Measurements from ENCODE around the gene STMN1.

The STMN1 gene

DNA sequence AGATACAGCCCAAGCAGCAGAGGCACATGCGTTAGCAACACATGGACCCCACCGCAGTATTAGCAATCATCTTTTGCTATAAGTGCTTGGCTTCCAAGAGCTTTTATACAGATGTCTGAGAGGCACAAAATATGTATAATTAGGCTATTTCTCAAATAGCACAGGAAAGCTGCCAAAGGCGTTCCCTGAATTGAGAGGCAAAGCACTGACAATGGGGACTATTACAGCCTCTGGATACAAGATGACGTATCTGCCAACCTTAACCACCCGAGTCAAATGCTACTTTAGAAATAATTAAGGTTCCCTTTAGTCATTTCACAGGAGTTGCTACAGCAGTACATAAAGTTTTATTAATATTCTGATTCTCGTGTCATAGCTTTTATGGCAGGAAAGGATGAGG is 6.4 kb downstream of the STMN1 start:
- H3K27me3 ChIP-seq (ENCODE audit: control insufficient read depth, insufficient read depth, low read length) = no peaks in the 10 kb centered on the region
- H3K4me1 ChIP-seq (ENCODE audit: control insufficient read depth, insufficient read depth, low read length) = peaks cover 4% of the 10 kb centered on the region
- no peak overlapping the region for H3K27ac ChIP-seq (ENCODE audit: low read depth, low read length)
- no peak overlapping the region for H3K4me3 ChIP-seq (ENCODE audit: low read length)
- H3K36me3 ChIP-seq (ENCODE audit: control insufficient read depth, insufficient read depth, low read length) = peaks cover 10% of the 10 kb centered on the region
- H3K9ac ChIP-seq (ENCODE audit: low read length) = no peak overlapping the region

DNA sequence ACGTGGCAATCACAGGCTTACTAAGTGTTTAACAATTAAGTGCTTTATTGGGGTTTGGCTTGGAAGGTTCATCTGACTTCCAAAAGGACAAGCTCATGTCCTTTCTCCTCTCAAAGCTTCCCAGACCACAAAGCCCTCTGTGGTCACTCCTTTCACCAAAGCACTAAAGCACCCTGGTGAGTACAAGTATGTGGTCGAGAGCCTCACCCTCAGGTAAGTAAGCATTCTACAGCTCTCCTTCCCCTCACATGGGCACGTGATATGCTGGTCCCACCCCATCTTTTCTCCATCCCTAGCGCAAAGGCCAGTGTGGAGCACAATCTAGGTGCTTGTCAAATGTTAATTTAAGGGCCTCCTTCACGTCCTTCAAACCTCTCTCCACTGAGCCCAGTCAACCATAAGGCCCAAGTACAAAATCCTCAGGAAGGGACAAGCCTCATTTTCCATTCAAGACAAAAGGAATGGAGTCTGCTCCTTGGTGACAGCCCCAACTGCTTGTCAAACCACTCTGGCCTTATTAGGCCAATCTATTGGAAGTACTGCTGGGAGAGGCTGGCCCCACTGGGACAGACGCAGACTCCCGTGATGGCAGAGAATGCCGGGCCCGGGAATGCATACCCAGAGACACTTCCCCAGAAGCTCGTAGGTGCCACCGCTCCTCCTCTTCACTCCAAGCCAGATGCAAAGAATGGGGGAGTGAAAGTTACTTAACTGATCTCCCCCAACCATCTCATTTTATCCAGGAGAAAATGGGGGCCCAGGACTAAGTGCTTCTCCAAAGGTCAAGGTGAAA is 7.8 kb downstream of the STMN1 start:
- Histone ChIP-seq H3K9ac (ENCODE audit: low read length) (no peak overlapping the region), H3K27me3 (ENCODE audit: control insufficient read depth, insufficient read depth, low read length) (no peaks in the 10 kb centered on the region), H3K36me3 (ENCODE audit: control insufficient read depth, insufficient read depth, low read length) (peaks cover 10% of the 10 kb centered on the region), H3K4me3 (ENCODE audit: low read length) (no peak overlapping the region), H3K27ac (ENCODE audit: low read depth, low read length) (no peak overlapping the region), H3K4me1 (ENCODE audit: control insufficient read depth, insufficient read depth, low read length) (no peaks in the 10 kb centered on the region)

DNA sequence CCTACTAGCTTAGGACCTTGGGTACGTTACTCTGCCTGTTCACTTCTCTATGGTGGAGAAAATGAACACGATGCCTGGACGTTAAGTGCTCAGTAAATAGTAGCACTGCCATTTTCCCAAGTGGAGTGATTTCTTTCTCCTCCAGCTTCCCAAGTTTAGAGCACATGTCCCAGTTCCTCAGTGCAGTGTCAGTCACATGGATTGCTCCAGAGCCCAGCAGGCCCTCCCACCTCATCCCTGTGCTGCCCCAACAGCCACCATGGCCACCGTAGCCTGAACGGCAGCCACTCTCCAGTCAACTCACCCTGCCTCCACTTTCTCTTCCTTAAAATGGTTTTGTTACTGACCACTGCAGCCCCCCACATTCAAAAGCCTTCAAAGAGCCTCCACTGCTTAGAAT is 8.5 kb downstream of the STMN1 start:
- H3K27me3 ChIP-seq (ENCODE audit: control insufficient read depth, insufficient read depth, low read length) = no peaks in the 10 kb centered on the region
- peaks cover 10% of the 10 kb centered on the region for H3K36me3 ChIP-seq (ENCODE audit: control insufficient read depth, insufficient read depth, low read length)
- no peak overlapping the region for H3K4me3 ChIP-seq (ENCODE audit: low read length)
- H3K9ac ChIP-seq (ENCODE audit: low read length) = no peak overlapping the region
- peaks cover under 1% of the 10 kb centered on the region for H3K4me1 ChIP-seq (ENCODE audit: control insufficient read depth, insufficient read depth, low read length)
- no peak overlapping the region for H3K27ac ChIP-seq (ENCODE audit: low read depth, low read length)

DNA sequence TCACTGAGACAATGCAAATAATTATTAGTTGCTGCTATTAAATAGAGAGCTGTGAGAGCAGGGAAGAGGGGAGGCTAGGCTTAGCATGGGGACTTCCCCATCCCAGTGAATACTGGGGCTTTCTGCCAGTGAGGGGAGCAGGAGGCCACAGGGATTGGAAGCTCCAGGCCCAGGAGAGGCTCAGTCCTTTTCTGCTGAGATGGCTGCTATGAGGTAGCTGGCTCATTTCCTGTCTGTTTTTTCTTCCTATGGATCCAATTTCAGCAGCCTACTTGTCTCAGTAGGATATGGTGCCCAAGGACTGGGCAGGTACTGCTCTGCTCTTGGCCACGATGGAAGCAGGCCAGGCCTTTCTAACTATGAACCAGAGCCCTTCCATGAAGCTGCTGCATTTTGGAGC is 10.0 kb downstream of the STMN1 start:
- no peak overlapping the region for H3K27ac ChIP-seq (ENCODE audit: low read depth, low read length)
- H3K4me1 ChIP-seq (ENCODE audit: control insufficient read depth, insufficient read depth, low read length) = peaks cover 5% of the 10 kb centered on the region
- H3K9ac ChIP-seq (ENCODE audit: low read length) = no peak overlapping the region
- no peak overlapping the region for H3K4me3 ChIP-seq (ENCODE audit: low read length)
- H3K27me3 ChIP-seq (ENCODE audit: control insufficient read depth, insufficient read depth, low read length) = no peaks in the 10 kb centered on the region
- H3K36me3 ChIP-seq (ENCODE audit: control insufficient read depth, insufficient read depth, low read length) = peaks cover 8% of the 10 kb centered on the region

DNA sequence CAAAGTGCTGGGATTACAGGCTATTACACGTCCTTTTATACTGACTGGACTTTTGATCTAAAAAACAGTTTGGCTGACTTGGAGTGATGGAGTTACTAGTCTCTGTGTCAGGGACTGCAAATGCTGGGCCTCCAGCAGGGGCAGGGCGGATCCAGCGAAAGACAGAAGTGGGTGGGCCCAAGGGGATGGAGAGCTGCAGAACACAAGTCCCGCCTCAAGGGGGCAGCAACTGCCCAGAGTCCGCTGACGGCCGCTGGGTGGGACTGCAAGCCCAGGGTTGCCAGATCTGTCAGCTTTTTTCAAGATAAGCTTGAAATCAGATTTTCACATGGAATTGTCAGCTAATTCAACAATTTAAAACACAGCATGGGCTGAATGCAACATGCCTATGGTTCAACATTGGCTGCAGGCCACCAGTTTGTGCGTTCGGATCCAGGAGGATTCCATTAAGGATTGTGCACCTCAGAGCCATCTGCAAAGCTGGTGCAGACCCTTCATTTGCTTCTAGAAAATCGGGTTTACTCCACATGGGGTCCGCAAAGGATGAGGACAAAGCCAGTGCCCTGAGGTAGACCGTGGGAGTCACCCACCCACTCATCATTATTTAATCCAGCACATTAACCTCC is 10.7 kb downstream of the STMN1 start:
- Histone ChIP-seq H3K27me3 (ENCODE audit: control insufficient read depth, insufficient read depth, low read length) (no peaks in the 10 kb centered on the region), H3K4me3 (ENCODE audit: low read length) (no peak overlapping the region), H3K36me3 (ENCODE audit: control insufficient read depth, insufficient read depth, low read length) (peaks cover 8% of the 10 kb centered on the region), H3K9ac (ENCODE audit: low read length) (no peak overlapping the region), H3K27ac (ENCODE audit: low read depth, low read length) (no peak overlapping the region), H3K4me1 (ENCODE audit: control insufficient read depth, insufficient read depth, low read length) (peaks cover 5% of the 10 kb centered on the region)

DNA sequence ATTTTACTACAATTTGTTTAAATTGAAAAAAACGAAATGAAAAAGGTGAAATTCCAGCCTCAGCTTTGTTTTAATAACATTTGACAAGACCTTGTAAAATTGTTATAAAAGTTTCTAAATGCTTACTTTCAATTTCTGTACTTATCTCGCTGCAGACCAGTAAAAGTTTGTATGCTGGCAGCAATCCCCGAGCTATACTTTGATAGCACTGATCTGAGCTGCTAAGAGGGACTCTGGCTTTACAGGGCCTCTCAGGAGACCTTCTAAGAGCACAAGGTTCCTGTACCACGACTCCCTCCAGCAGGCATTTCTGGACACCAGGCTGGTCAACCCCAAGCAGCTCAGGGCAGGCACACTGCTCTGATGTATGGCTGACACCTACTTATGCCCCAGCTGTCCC is 13.1 kb downstream of the STMN1 start:
- H3K4me3 ChIP-seq (ENCODE audit: low read length) = no peak overlapping the region
- H3K4me1 ChIP-seq (ENCODE audit: control insufficient read depth, insufficient read depth, low read length) = peaks cover 5% of the 10 kb centered on the region
- H3K36me3 ChIP-seq (ENCODE audit: control insufficient read depth, insufficient read depth, low read length) = peaks cover under 1% of the 10 kb centered on the region
- H3K27ac ChIP-seq (ENCODE audit: low read depth, low read length) = no peak overlapping the region
- no peak overlapping the region for H3K9ac ChIP-seq (ENCODE audit: low read length)
- H3K27me3 ChIP-seq (ENCODE audit: control insufficient read depth, insufficient read depth, low read length) = no peaks in the 10 kb centered on the region

DNA sequence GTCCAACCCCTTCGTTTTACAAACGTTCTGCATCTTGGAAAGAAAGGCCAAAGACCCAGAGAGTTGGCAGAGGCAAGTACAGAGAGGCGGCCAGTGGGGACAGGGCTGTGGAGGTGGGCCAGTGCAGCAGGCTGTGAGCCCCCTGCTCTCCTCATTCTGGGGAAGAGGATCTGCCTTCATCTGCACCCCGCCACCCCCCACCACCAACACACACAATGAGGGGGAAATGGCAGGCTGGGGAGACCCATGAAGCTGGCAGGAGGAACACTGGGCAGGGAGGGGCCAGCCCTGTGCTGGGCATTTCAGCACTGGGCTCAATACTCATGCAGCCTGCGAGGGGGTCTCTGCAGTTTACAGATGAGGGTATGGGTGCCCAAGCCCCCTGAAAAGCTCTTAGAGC is 14.6 kb downstream of the STMN1 start:
- Histone ChIP-seq H3K27me3 (ENCODE audit: control insufficient read depth, insufficient read depth, low read length) (no peaks in the 10 kb centered on the region), H3K27ac (ENCODE audit: low read depth, low read length) (no peak overlapping the region), H3K9ac (ENCODE audit: low read length) (no peak overlapping the region), H3K4me1 (ENCODE audit: control insufficient read depth, insufficient read depth, low read length) (peaks cover 5% of the 10 kb centered on the region), H3K36me3 (ENCODE audit: control insufficient read depth, insufficient read depth, low read length) (no peaks in the 10 kb centered on the region), H3K4me3 (ENCODE audit: low read length) (no peak overlapping the region)

DNA sequence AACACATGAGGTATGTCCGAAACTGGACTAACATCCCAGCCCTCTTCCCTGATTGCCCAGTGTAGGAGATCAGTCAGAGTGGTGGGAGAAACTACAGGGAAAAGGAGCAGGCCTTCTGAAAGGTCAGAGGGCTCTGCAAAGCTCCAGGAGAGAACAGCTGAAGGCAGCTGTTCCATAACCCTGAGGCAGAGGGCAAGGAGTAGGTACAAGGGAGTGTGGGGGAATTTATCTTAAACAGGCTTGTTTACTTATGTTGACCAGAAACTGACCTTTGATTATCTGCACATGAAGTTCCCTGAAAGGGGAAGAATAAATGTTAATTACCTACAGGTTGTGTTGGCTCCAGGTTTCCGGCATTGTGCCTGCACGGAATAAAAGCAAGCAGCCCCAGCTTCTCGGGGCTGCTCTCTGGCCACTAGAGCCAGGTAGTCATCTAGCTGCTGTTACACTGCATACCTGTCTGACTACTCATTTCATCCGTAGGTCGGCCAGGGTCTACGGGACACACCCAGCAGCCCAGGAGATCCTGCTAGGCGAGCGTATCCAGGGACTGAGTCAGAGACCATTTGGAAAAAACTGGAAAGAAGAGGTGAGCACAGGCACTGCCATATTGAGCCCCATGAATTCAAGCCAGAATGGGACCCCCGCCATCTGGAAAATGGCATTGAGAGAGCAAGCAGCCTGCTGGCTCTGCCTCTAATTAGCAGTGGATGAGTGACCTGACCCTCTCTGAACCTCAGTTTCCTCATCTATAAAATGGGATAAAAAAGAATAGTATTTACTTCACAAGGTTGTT is 15.8 kb downstream of the STMN1 start:
- no peak overlapping the region for H3K4me3 ChIP-seq (ENCODE audit: low read length)
- no peaks in the 10 kb centered on the region for H3K27me3 ChIP-seq (ENCODE audit: control insufficient read depth, insufficient read depth, low read length)
- H3K4me1 ChIP-seq (ENCODE audit: control insufficient read depth, insufficient read depth, low read length) = peaks cover 5% of the 10 kb centered on the region
- H3K9ac ChIP-seq (ENCODE audit: low read length) = no peak overlapping the region
- H3K27ac ChIP-seq (ENCODE audit: low read depth, low read length) = no peak overlapping the region
- no peaks in the 10 kb centered on the region for H3K36me3 ChIP-seq (ENCODE audit: control insufficient read depth, insufficient read depth, low read length)

DNA sequence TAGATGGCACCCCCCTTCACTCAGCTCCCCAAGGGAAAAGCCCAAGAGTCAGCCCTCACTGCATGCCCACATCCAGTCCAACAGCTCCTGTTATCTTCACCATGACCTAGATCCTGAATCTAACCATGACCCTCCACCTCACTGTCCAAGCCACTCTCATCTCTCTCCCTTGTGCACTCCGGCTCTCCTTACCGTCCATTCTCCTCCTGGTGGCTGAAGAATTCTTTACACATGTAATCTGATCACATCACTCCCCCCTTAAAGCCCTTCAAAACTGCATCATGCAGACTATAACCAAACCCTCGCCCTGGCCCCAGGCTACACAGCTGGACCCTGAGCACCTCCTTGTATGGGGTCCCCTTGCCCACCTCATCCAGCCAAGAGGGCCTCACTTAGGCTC is 16.7 kb downstream of the STMN1 start:
- no peaks in the 10 kb centered on the region for H3K36me3 ChIP-seq (ENCODE audit: control insufficient read depth, insufficient read depth, low read length)
- no peaks in the 10 kb centered on the region for H3K27me3 ChIP-seq (ENCODE audit: control insufficient read depth, insufficient read depth, low read length)
- no peak overlapping the region for H3K4me3 ChIP-seq (ENCODE audit: low read length)
- peaks cover 5% of the 10 kb centered on the region for H3K4me1 ChIP-seq (ENCODE audit: control insufficient read depth, insufficient read depth, low read length)
- no peak overlapping the region for H3K9ac ChIP-seq (ENCODE audit: low read length)
- H3K27ac ChIP-seq (ENCODE audit: low read depth, low read length) = no peak overlapping the region

DNA sequence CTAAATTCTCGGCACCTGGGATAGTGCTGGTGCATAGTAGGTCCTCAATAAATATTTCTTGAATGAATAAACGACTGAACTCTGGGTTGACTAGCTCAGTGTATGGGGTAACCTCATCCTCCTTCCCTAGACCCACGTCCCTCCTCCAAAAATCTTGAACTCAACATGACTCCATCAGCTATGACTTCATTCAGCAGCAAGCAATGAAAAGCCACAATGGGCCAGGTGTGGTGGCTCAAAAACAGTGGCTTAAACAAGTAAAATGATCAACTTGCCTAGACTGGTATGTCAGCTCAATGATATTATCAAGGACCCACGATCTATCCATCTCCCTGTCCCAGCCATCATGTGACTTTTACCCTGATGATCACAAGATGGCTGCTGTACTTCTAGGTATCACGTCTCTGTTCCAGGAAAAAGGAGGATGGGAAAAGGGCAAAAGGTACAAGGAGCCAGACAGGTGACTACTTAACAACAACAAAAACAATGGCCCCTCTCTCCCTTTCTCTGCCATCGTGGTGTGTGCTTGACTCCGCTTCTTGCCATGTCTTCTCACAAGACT is 17.7 kb downstream of the STMN1 start:
- H3K4me3 ChIP-seq (ENCODE audit: low read length) = no peak overlapping the region
- no peak overlapping the region for H3K27ac ChIP-seq (ENCODE audit: low read depth, low read length)
- H3K9ac ChIP-seq (ENCODE audit: low read length) = no peak overlapping the region
- peaks cover 5% of the 10 kb centered on the region for H3K4me1 ChIP-seq (ENCODE audit: control insufficient read depth, insufficient read depth, low read length)
- no peaks in the 10 kb centered on the region for H3K27me3 ChIP-seq (ENCODE audit: control insufficient read depth, insufficient read depth, low read length)
- no peaks in the 10 kb centered on the region for H3K36me3 ChIP-seq (ENCODE audit: control insufficient read depth, insufficient read depth, low read length)

DNA sequence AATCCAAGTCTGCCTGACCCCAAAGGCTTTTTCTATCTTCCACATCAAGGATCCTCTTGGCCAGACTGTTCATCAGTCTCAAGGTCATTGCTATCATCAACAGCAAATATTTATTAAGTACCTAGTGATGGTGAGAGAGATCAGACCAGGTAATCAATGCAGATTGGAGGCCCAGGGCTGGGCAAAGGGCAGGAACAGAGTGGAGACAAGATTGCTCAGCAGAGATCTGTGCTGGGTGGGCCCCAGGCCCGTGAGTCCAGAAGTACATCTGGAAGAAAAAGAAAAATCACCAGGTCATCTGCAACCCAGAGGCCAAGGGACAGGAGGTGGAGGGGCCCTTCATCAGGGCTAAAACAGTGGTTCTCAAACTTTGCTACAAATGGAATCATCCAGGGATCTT is 20.6 kb downstream of the STMN1 start:
- H3K4me1 ChIP-seq (ENCODE audit: control insufficient read depth, insufficient read depth, low read length) = no peaks in the 10 kb centered on the region
- no peak overlapping the region for H3K27ac ChIP-seq (ENCODE audit: low read depth, low read length)
- no peaks in the 10 kb centered on the region for H3K27me3 ChIP-seq (ENCODE audit: control insufficient read depth, insufficient read depth, low read length)
- H3K9ac ChIP-seq (ENCODE audit: low read length) = no peak overlapping the region
- no peak overlapping the region for H3K4me3 ChIP-seq (ENCODE audit: low read length)
- H3K36me3 ChIP-seq (ENCODE audit: control insufficient read depth, insufficient read depth, low read length) = no peaks in the 10 kb centered on the region

DNA sequence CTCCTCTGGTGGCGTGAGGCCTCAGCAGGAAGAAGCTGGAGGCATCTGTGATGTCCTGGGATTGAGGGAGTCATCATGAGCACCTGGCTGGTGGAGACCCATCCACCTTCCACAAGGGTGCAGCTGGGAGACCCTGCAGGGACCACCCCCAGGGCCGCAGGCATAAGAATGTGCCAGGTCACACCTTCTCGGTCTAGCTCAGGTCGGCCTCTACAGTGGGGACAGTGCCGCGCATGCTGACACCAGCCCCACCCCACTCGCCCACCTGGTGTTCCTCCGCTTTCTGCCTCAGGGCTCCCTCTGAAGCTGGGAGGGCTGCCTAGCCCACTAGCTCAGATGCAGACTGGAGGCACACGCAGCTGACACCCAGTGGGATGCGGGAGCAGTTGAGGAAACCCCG is 25.0 kb downstream of the STMN1 start:
- no peak overlapping the region for H3K9ac ChIP-seq (ENCODE audit: low read length)
- no peaks in the 10 kb centered on the region for H3K36me3 ChIP-seq (ENCODE audit: control insufficient read depth, insufficient read depth, low read length)
- H3K27me3 ChIP-seq (ENCODE audit: control insufficient read depth, insufficient read depth, low read length) = no peaks in the 10 kb centered on the region
- no peak overlapping the region for H3K4me3 ChIP-seq (ENCODE audit: low read length)
- no peaks in the 10 kb centered on the region for H3K4me1 ChIP-seq (ENCODE audit: control insufficient read depth, insufficient read depth, low read length)
- no peak overlapping the region for H3K27ac ChIP-seq (ENCODE audit: low read depth, low read length)
